SK-N-MC (cell line): ENCODE measurements around the gene IRAK1.

Experiments used
- EZH2 ChIP-seq: fragments of 200-600 bp; sonication (generic); IDR thresholded peaks from one replicate; pipeline ENCODE4 v1.6.1; 2017; ENCODE audit warnings: antibody characterized with exemption
- POLR2AphosphoS5 ChIP-seq: IDR thresholded peaks from 2 replicates; pipeline ENCODE4 v1.6.1; 2012; ENCODE audit warnings: mild to moderate bottlenecking, low read depth, low read length, borderline replicate concordance

- TF ChIP-seq EZH2 (no peak), POLR2AphosphoS5 (no peak)
Observed at GRCh38 chrX:154013001-154013421, 6.7 kb downstream of the IRAK1 start.
